T-helper 1 cell treated with Interleukin-12 subunit alpha and Interleukin-12 subunit beta and Interleukin-4 antibody, amounts not matched to agents 30 ng/mL and 1 ng/mL, for 36 hours (primary cell): ENCODE results near the gene CD244. TPM values are rescaled to one million over a fixed set of nuclear protein-coding genes. Genes with fewer than 3 reads are reported as not detected.
"Not testable (repeated sequence)": the region's sequence is repeated elsewhere in the genome, so short reads cannot be mapped to it uniquely, and the experiment has no call there.

ENCODE experiments used
- intact Hi-C: fragments of 100-400 bp; cut with micrococcal nuclease; formaldehyde crosslinking; loops from one replicate; pipeline ENCODE4 v1.15.1; 2024
- total RNA-seq: library from RNA; stranded (reverse); gene quantifications from 2 replicates; pipeline ENCODE4 v1.2.3, GENCODE V29; 2022

CD244 gene
- total RNA-seq, 1 donor from 2014 or later, result 1.9 TPM

DNA sequence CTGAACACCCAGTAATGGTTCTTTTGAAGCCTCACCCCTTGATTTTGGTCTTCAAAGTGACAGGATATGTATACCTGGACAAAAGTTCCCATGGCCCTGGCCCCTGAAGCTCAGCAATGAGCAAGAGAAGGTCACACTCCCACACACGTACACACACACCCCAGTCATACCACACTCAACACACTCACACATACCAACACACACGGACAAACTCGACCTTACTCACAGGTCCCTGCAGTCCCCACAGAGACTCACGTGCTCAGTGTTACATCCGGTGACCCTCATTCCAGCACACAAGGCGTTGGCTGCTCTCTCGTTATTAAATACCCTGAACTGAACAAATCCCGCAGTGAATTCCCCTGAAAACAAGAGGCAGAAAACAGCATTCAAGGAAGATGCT lies 16.4 kb upstream of the CD244 start:
- intact Hi-C loops, result no loop called here

DNA sequence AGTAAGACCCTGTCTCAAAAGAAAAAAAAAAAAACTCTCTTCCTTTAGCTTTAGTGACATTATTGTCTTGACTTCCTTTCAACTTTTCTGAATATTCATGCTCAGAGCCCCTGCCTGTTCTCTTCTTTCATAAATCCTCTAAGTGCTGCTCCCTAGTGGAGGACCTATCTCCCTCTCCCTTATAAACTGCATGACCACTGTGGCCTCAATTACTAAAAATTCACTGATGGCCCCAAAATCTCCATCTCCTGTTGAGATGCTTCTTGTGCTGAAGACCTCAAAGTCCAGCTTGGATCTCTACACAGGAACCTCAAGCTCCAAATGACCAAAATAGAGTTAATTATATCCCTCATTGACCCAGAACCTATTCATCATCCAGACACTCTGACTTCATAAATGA lies 14.5 kb upstream of the CD244 start:
- intact Hi-C loops, result loop anchor here (1.0 to 2.0 kb wide), 5 partner anchors 42 to 196 kb away; no protein-coding TSS in a partner anchor

DNA sequence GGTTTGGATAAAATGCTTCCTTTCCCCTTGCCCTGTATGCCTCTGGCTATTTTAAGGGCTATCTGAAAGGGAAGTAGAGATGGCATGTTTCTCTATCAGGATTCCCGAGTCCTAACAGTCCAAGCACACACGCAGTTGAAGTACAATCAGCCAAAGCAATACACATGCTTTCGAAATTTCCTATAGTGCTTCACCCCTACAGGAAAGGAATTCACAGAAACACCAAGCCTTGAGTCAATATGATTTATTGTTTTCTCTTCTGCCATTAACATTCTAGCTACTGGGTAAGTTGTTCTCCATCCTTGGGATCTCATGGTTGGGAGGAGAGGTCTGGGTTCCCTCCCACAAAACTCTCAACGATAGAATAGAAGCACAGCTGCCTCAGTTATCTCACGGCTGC lies 13.6 kb upstream of the CD244 start:
- intact Hi-C loops, result loop anchor here (2.0 kb wide), 2 partner anchors 74 to 196 kb away; no protein-coding TSS in a partner anchor

DNA sequence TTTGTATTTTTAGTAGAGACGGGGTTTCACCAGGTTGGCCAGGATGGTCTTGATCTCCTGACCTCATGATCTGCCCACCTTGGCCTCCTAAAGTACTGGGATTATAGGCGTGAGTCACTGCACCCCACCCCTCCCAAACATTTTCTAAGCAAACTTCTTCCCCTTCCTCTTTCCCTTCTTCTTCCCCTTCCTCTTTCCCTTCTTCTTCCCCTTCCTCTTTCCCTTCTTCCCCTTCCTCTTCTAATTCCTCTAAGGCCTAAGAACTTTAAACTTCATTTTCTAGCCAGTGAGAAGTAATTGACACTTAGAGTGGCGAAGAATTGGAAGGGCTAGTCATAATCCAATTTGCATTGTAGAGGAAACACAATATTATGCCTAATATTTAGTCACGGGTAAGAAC lies 12.9 kb upstream of the CD244 start:
- intact Hi-C loops, result not testable (repeated sequence)

DNA sequence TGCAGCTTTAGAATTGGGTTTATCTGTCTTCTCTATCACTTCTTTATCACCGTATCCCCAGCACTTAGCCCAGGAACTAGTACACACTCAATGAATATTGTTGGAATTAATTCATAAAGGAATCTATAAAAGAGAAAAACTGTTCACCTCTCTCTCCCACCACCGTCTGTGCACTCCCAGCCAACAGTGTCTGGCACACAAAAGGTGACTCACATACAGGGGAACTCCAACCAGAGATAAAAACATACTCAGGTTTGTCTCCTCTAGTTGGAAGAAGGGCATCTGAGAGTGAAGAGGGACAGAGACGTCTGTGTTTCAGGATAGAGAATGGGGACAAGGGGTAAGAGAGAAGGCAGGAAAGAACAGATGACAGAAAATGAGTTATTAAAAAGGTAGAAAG lies 12.2 kb upstream of the CD244 start:
- intact Hi-C loops, result no loop called here

DNA sequence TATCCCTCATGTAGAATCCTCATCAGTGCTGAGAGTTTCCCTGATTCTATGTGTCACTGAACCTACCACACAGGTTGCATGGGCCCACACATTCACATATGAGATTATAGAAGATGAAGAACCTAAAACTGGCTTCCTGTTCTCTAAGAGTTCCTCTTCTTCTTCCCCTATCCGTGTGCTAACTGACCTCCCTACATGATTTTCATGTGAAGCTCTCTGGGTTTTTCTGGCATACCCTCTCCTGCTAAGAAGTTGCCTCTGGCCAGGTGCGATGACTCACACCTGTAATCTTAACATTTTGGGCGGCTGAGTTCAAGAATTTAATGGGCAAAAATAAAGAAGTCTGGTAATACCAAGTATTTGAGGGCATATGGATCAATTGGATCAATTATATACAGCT lies 5.5 kb upstream of the CD244 start:
- intact Hi-C loops, result no loop called here

DNA sequence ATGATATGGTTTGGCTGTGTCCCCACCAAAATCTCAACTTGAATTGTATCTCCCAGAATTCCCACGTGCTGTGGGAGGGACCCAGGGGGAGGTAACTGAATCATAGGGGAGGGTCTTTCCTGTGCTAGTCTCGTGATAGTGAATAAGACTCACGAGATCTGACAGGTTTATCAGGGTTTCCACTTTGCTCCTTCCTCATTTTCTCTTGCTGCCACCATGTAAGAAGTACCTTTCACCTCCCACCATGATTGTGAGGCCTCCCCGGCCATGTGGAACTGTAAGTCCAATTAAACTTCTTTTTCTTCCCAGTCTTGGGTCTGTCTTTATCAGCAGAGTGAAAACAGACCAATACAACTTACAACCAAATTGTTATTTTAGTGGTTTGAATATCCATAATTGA lies 5.0 kb upstream of the CD244 start:
- intact Hi-C loops, result not testable (repeated sequence)

DNA sequence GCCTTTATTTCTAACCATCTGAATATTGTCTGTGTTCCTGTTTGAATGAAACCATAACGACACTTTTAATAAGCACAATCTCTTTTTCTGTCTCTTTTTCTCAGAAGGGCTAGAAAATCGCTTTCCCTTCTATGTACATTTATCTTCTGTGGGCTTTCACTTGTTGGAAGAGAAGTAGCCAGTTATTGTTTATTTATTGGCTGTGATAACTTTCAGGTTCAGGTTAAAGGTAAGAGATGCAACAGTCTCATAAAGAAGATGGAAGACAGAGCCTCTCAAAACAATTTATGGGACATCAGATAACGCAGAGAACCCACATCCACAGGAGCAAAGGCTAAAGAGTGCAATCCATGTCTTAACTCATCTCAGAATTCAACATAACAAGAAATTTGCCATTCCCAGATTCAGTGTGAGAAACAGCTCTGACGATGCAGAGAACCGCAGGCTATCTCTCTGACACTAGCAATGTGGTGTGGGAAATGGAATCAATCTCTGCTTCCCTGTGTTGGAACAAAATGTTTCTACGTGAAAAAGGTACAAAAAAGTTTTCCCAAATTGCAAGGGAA lies 4.1 kb upstream of the CD244 start:
- intact Hi-C loops, result no loop called here

DNA sequence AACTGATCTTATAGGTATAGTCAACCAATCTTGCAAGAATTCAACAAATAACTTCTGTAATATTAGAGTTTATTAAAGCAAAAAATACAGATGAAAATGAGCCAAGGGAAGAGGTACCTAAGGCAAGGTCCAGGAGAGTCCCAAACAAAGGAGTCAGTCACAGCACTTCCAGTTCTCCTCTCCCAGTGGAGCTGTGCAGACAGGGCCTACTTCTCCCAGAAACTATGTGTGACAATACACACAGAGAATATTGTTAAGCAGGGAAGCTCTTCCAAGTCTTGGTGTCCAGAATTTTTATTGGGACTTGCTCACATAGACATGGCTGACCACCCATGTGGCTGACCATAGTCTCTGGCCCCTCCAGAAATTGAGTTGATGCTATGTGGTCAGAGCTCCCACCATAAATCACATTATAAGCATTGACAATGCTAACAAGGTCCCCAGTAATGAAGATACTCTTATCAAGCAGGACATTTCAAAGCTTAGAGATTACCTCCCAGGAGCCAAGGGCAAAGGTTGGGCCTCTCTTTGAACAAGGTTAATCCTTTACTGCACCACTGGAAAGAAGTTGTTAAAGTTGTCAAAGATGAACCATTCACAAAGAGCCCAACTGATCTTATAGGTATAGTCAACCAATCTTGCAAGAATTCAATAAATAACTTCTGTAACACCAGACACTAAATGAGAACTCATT lies 3.5 kb upstream of the CD244 start:
- intact Hi-C loops, result no loop called here

DNA sequence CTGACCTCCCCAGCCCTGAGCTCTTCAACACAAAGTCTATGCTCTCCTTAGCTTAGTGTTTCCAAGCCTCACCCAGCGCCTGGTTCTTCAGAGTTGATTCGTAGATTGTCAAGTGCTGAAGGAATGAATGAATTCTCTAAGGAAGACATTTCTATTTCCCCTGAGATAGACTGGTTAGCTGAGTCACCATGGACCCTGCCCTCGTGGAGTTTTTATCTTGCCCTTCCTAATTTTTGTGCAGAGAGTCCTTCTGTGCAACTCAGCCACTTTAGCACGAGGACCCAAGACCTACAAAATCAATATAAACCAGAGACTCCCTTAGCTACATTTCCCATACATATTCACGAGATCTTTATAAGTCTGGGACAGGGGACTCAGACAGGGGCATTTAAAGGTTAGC lies 2.6 kb upstream of the CD244 start:
- intact Hi-C loops, result no loop called here

DNA sequence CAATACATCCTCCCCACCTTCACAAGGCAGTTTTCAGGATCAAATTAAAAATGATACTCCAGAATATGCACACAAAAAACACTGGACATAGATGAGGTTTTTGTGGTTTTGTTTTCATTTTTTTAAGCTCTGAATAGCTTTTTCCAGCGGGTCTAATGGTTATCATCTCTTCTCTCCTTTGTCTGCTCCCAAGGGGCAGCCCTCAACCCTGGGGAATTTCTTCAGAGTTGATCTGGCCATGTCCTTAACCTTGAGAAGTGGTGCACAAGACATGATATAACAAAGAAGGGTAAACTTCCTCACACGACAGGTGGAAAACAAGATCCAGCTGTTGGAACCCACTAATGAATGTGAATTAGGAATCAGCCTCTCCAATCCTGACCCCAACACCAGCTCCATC lies 1.5 kb upstream of the CD244 start:
- intact Hi-C loops, result no loop called here

DNA sequence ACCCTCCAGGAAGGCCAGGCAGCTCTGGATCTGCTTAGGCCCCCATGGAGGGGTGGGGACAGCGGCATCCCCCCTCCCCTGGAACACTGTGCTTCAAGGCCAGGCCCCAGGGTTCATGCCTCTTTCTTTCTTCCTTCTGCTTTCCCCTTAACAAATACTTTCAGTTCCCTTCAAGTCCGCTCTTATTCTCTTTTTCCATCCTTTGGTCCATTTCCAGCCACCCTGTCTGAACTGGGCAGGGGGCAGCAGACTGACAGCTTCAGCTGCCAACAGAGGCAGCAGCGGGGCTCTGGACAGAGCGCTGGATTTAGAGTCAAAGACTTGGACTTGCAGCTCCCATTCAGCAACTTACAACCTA lies 1.1 kb upstream of the CD244 start:
- intact Hi-C loops, result no loop called here

DNA sequence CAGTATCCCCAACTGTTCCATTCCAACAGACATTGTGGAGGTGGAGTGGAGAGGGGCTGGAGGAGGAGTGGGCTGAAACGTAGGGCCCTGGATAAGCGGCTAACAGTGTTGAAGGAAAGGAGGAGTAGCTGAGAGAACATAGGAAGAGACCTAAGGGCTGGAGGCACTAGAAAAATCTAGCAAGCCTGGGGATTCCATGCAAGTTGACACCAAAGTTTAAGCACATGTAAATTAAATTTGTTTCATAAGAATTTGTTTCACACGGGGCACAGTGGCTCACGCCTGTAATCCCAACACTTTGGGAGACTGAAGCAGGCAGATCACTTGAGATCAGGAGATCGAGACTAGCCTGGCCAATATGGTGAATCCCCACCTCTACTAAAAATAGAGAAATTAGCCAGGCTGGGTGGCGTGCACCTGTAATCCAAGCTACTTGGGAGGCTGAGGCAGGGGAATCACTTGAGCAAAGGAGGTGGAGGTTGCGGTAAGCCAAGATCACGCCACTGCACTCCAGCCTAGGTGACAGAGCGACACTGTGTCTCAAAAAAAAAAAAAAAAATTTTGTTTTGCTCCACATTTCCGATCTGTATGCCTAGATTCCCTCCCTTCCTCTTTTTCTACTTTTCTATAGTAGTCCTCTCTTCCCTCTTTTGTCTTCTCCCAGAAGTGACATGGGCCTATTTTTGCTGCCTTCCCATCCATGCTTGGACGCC lies 530 bp upstream of the CD244 start:
- intact Hi-C loops, result no loop called here

DNA sequence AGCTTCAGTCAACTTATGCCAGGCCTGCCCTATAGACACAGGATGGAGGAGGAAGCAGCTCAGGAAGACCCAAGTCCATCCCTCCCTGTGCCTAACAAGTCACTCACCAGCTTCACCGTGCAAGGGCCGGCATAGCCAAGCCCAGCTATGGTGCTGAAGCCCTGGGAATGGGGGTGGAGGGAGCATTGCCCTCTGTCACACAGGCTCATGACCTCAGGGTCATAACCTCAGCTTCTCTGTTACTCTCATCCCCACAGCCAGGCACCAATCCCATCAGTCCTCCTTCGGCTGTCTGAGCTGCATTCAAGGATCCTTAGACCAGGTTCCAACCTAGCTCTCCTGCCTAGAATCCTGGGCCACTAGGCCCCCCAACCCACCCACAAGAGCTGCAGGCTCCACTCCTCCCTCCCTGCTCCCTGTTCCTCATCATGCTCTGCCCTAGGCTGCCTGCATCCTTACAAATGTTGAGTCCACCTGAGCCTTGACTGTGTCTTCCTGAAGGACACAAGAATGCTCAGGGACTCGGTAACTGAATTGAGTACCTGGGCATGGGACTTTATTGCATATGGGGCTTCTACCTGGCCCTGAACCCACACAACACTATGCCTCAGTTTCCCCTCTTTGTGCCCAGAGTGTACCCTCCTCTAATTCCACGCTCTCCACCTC lies 1.7 kb downstream of the CD244 start:
- intact Hi-C loops, result no loop called here

DNA sequence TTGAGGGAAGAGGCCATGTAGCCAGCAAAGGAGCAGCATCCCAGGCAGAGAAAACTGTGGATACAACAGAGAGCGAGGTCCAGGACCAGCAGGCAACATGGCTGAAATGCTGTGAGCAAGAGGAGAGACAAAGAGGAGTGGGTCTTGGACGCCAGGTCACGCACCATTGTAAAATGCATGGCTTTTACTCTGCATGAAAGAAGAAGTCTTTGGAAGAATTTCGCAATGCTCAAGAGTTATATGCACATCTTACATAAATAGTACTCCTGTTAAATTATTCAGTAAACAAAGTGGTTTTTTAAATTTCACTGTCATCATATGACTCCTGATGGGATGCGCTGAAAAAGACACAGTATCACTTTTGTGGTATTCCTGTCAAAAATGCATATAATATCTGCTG lies 3.5 kb downstream of the CD244 start:
- intact Hi-C loops, result no loop called here

DNA sequence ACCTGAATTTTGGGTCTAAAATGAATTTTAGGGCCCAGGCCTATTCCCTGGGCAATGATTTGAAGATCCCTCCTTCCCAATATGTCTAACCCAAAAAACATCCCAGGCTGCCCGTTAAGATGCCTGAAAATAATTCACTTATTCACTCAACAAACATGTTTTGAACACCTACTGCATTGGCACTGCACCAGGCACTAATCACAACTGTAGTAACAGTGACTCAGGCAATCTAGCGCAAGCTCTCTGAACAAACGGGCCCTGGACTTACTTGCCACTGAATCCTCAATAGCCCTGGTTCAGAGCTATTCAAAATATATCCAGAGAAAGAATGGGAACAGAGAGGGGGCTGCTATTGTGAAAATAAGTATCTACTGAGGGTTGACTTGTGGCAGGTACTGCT lies 4.2 kb downstream of the CD244 start:
- intact Hi-C loops, result no loop called here

DNA sequence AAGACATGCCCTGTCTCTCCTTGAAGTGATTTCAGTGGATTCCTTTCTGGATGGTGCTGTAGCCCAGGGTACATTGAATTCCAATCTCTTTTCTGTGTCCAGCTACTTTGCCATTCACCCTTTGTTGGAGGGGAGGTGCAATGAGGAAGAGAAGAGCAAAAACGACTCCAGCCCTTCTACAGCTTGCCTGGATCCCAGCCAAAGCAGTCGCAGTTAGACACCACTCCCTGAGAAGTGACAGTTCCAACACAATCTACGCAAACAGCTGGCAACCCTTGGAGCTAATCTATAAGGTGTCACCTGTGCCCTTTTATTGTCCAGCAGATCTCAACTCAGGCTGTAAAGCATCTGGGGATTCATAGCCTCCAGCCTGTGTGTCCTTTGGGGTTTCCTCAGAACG lies 4.6 kb downstream of the CD244 start:
- intact Hi-C loops, result no loop called here

DNA sequence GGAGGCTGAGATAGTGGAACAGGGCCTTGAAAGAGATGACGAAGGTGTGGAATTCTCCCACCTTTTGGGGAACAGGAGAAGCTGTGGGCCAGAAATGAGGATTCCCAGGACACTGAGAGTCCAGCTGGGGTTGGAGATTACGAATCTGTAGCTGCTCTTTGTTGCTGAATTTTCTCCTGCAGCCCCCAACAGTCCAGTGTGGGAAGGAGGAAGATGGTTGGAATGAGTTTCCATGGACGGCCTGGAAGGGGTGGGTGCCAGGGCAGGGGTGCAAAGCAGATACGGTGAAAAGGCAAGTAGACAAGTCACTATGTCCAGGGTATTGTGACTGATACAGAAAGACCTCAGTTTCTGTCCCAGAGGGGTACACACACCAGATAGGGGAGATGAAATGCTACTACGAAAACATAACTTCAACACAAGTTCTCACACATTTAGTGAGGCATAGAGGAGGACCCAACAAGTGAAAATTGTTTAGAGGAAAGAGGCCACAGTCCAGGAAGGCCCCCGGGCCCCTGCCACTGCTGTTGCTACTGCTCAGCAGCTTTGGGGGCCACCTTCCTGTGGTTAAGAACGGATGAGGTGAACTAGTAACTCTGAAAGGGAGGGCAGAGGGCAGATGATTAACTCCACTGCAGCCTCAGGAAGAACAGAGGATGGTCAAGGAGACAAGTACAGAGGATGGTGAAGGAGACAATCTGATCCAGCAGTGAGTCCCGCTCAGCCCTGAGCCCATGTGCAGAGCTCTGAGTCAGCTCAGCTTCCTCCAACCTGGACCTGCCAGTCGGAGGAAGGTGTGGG lies 7.3 kb downstream of the CD244 start:
- intact Hi-C loops, result no loop called here

DNA sequence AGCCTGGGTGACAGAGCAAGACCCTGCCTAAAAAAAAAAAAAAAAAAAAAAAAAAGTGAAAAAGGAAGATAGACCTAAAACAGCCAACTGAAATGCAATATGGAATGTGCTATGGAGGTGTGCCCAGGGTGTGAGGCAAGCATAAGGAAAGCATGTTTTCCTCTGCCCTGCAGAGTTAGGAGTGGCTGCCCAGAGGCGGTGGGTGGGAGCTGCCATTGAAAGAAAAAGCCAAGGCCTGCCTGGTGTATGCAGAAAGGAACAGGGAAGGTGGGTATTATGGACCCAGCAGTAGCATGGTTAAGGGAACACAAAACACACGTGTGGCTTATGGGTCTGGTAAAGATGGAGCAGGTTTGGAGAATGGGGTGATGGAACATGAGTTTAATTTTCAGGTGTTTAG lies 8.9 kb downstream of the CD244 start:
- intact Hi-C loops, result no loop called here

DNA sequence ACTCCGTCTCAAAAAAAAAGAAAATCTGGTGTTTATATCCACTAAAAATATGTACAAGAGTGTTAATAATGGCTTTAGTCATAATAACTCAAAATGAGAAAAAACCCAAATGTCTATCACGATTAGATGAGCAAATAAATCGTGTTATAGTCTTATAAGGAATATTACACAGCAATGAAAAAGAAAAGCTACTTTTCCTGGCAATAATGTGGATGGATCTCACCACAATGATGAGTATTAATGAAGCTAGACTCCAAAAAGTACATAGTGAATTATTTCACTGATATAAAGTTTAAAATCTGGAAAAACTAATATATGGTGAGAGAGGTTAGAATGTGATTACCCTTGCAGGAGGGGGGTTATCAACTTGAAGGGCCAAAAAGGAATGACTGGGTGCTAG lies 9.7 kb downstream of the CD244 start:
- intact Hi-C loops, result no loop called here

DNA sequence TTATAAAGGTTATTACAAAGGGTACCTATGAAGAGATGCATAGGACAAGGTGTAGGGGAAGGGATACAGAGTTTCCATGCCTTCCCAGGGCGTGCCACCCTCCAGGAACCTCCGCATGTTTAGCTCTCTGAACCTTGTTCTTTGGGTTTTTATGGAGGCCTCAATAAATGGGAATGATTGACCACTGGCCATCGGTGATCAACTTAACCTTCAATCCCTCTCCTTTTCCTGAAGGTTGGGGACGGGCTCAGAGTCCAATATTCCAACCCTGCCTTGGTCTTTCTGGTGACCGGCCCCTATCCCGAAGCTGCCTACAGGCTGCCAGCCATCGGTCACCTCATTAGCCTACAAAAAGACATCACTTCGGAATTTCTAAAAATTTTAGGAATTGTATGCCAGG lies 11.7 kb downstream of the CD244 start:
- intact Hi-C loops, result no loop called here

DNA sequence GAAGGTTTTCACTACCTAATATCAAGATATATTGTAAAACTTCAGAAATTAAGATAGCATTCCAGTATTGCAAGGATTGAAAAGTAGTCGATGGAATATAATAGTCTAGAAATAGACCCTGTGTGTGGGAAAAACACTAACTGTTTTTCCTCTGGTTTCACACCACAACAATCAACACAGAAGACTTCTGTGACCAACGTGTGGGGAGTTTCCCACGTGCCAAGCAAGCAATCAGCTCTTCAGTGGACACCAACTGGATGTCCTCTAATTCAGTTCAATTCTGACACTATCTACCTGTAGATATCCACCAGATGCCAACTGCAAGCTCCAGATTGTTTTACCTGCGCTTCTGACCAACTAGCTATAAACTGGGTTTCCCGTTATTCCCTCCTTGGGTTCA lies 12.1 kb downstream of the CD244 start:
- intact Hi-C loops, result no loop called here
